BJ (cell line): ENCODE measurements around the gene DYNC1LI1. TPM values are rescaled to one million over a fixed set of nuclear protein-coding genes. Genes with fewer than 3 reads are reported as not detected.

Experiments used
- CTCF ChIA-PET: fragments of 350-600 bp; formaldehyde crosslinking; extraction: SDS; loops from one replicate; lab custom pipeline; 2021; ENCODE audit warnings: antibody characterized with exemption, inconsistent platforms; lab: Yijun Ruan, JAX
- POLR2A ChIA-PET: fragments of 300-600 bp; sonication (Branson Sonifier 250); formaldehyde crosslinking; extraction: SDS; loops from one replicate; lab custom pipeline; 2021; ENCODE audit warnings: antibody characterized with exemption; lab: Charles Lee
- DNase-seq: peaks from one replicate; pipeline ENCODE4 v3.0.0-alpha.2; 2011; ENCODE audit warnings: low read depth
- H3K27me3 ChIP-seq: 2 replicates; pipeline ENCODE4 v1.6.0; 2011; ENCODE audit warnings: low read length; ENCODE audit not compliant: control insufficient read depth, insufficient read depth
- H3K36me3 ChIP-seq: 2 replicates; pipeline ENCODE4 v1.5.1; 2011; ENCODE audit warnings: low read length; ENCODE audit not compliant: control insufficient read depth, insufficient read depth
- H3K4me3 ChIP-seq: 2 replicates; pipeline ENCODE4 v1.5.1; 2011; ENCODE audit warnings: low read depth, mild to moderate bottlenecking, control low read depth, low read length
- polyA plus RNA-seq: library from polyadenylated mRNA; depleted of rRNA; stranded (reverse); fragments of >200 nt; gene quantifications from 2 replicates; pipeline ENCODE4 v1.2.3, GENCODE V29; 2011
- TF ChIP-seq, protein P1 (sequence below): IDR thresholded peaks from 2 replicates; pipeline ENCODE4 v1.5.1; 2011; ENCODE audit warnings: low read depth, mild to moderate bottlenecking, control low read depth, inconsistent platforms, low read length, moderate library complexity; ENCODE audit not compliant: insufficient read depth

DYNC1LI1 gene
- polyA plus RNA-seq, 1 experiment: 15.9 TPM

DNA sequence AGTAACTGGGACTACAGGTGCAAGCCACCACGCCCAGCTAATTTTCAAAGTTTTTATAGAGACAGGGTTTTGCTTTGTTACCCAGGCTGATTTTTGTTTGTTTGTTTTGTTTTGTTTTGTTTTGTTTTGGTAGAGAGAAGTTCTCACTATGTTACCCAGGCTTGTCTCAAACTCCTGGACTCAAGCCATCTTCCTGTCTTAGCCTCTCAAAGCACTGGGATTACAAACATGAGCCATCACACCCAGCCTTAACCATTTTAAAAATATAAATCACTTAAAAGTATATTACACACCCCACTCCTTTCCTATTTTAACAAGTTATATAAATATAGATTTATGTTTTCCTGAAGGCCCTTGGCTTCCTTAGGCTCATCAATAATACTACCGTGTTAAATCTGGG, 6.5 kb upstream of the DYNC1LI1 start:
- ChIA-PET POLR2A (no interaction called here), CTCF (no interaction called here)
- no peak for DNase-seq

DNA sequence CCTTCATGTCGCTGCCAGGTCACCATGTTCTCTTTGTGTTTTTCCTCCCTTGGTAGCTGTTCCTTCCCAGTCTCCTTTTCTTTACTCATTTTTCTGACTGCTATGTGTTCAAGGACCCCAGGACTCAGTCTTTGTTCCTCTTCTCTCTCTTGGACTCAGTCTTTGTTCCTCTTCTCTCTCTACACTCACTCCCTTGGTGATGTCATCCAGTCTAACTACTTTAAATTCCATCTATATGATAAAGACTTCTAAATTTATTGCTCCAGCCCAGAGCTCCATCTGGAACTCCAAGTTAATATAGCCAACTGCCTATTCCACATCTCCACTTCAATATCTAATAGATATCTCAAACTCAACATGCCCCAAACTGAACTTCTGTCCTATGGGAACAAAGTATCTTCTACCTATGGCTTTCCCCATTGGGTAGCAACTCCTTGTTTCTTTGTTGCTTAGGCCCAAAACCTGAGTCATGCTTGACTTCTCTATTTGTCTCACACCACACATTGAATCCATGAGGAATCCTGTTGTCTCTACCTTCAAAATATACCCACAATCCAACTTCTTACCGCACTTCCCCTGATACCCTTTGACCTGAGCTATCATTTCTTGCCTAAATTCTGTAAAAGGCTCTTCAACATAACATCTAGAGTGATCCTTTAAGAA, 4.9 kb upstream of the DYNC1LI1 start:
- no peak for DNase-seq
- TF ChIP-seq, protein P1, sequence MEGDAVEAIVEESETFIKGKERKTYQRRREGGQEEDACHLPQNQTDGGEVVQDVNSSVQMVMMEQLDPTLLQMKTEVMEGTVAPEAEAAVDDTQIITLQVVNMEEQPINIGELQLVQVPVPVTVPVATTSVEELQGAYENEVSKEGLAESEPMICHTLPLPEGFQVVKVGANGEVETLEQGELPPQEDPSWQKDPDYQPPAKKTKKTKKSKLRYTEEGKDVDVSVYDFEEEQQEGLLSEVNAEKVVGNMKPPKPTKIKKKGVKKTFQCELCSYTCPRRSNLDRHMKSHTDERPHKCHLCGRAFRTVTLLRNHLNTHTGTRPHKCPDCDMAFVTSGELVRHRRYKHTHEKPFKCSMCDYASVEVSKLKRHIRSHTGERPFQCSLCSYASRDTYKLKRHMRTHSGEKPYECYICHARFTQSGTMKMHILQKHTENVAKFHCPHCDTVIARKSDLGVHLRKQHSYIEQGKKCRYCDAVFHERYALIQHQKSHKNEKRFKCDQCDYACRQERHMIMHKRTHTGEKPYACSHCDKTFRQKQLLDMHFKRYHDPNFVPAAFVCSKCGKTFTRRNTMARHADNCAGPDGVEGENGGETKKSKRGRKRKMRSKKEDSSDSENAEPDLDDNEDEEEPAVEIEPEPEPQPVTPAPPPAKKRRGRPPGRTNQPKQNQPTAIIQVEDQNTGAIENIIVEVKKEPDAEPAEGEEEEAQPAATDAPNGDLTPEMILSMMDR: no peak
- CTCF ChIA-PET: interaction anchor here (0.6 to 1.3 kb wide), 3 partner anchors 9 to 109 kb away, joined by 3 to 4 read pairs (median 3); partner anchors contain the start of gene CNOT10
- Histone ChIP-seq H3K36me3 (no peaks in the 10 kb centered on the region), H3K4me3 (no peak overlapping the region), H3K27me3 (no peaks in the 10 kb centered on the region)
- POLR2A ChIA-PET: no interaction called here

More for the DNA sequence above, 6.5 kb upstream of the DYNC1LI1 start:
- TF ChIP-seq, protein P1: no peak
- H3K27me3 ChIP-seq: no peaks in the 10 kb centered on the region
- H3K4me3 ChIP-seq: no peak overlapping the region
- H3K36me3 ChIP-seq: no peaks in the 10 kb centered on the region

DNA sequence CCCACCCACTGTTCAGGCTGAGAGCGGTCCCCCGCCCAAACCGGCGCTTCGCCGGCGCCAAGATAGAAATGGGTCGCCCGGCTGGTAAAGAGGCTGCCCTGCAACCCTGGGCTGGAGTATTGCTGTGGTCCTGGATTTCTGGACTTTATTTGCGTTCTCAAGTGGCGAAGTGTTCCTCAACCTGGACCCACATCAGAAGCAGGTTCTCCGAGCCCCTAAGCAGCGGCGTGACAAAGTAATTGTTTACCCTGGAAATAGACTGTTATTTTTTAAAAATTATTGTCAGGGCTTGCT, 481 bp upstream of the DYNC1LI1 start:
- peak overlapping the region; percentile 97 for H3K4me3 ChIP-seq
- TF ChIP-seq, protein P1: no peak
- DNase-seq: no peak
- ChIA-PET POLR2A (no interaction called here), CTCF (no interaction called here)
- H3K36me3 ChIP-seq: no peaks in the 10 kb centered on the region; the same call in 1 of the 2 replicates
- no peaks in the 10 kb centered on the region for H3K27me3 ChIP-seq

DNA sequence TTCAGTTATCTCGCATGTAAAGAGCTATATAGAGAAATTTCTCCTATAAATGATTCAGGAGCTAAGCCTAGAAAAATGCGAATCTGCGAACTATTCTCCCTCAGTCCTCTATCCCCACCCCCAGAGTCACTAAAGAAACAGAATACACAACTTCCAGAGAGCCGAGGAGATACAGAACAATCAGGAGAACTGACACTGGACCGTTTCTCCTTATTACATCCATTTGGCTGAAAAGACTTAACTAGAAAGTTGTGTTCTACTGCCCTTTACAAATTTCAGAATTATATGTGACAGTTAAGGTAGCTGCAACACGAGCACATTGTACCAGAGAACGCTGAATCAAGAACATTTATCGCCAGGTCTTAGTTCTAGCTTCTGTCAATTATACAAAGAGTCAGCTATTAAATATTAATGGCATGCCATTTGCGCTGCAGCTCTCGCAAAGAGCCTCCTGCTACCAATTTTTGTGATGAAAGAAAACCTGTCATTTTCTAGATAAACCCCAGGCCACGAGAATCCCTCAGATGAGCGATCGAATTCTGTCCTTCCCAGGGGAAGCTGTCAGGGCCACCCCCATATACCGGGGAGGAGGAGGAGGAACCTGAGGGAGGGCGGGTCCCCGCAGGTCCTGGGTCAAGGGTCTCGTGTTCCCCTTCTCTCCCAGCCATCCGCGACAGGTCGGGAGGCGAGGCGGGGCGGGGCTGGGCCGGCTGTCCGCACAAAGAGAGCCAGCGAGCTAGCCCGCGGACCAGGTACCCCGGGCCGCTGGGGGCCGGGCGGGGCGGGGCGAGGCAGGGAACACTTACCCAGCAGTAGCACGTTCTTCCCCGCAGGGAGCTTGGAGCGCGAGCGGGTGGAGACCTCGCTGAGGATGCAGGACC, 878 bp downstream of the DYNC1LI1 start:
- Histone ChIP-seq H3K27me3 (no peaks in the 10 kb centered on the region), H3K36me3 (no peaks in the 10 kb centered on the region; the same call in 1 of the 2 replicates), H3K4me3 (peak overlapping the region; percentile 97)
- DNase-seq: no peak
- CTCF ChIA-PET: interaction anchor here (0.7 to 1.8 kb wide), 3 partner anchors 10 to 28 kb away, joined by 3 to 4 read pairs (median 4); no protein-coding TSS in a partner anchor
- POLR2A ChIA-PET: no interaction called here
- TF ChIP-seq, protein P1: no peak

DNA sequence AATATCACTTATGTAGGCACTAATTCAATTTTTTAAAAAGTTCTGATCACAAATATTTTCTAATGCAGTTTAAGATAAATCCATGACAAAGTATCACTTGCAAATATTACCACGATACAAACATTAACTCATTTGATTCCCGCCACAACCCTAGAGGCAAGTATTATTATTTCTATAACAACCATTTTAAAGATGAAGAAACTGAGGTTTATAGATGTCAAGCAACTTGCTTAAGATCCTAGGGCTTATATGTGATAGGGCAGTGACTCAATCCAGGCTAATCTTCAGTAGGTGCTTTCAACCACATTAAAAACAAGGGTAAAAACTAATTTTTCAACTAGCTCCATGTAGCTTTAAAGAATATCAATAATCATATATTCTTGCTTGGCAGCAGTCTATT, 1.7 kb downstream of the DYNC1LI1 start:
- ChIA-PET CTCF (interaction anchor here (1.2 to 1.8 kb wide), 3 partner anchors 12 to 27 kb away, joined by 4 read pairs; no protein-coding TSS in a partner anchor), POLR2A (no interaction called here)
- Histone ChIP-seq H3K27me3 (no peaks in the 10 kb centered on the region), H3K4me3 (peak overlapping the region; percentile 97), H3K36me3 (no peaks in the 10 kb centered on the region; the same call in 1 of the 2 replicates)
- TF ChIP-seq, protein P1: no peak
- DNase-seq: no peak
